ENCODE results near the gene TCF15.

DNA sequence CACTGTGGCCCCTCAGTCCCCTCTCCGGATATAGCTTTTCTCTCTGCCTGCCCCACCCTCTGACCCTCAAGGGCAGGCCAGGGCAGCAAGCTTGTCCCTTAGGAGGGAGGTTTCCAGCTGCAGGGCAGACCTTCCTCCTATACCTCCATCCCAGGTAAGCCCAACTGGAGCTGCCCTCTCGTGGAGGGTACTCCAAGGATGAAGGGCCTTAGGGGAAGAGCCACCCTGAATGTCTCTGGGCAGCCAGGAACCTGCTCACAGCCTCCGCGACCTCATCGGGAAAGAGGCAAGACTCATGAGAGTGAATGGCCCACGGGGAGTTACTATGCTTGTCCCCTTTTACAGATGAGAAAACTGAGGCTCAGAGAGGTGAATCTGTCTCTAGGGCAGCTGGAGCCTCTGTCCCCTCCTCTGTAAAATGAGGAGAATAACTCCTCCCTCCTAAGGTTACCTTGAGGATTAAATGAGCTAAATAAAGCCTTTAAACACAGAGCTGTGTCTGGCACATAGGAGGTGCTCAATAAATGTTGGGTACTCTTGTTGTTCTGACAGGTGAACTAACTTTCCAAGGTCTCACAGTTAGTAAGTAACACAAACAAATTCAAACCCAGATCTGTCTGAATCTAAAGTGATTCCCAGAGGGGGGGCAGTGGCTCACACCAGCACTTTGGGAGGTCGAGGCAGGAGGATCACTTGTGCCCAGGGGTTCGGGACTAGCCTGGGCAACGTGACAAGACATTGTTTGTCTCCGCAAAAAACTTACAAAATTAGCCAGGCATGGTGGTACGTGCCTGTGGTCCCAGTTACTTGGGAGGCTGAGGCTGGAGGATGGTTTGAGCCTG lies 30.8 kb upstream of the TCF15 start:
- TF ChIP-seq CTCF (conservative IDR thresholded peaks at IDR 0.05; ENCODE audit: low read depth, low read length), result no peak
- no peak for TF ChIP-seq EZH2 (IDR thresholded peaks at IDR 0.05; ENCODE audit: low read length, unreplicated experiment)
- TF ChIP-seq EZH2phosphoT487 (IDR thresholded peaks at IDR 0.05; ENCODE audit: borderline replicate concordance, low read length), result no peak
